A673 (cell line): ENCODE data around the gene PARD6A.
A peak's percentile ranks its signal among the peaks of the same experiment; 100 is the strongest.

Experiments
- EZH2 ChIP-seq: fragments of 200-600 bp; sonication (generic); IDR thresholded peaks from 2 replicates; pipeline ENCODE4 v1.6.1; 2017; ENCODE audit warnings: borderline replicate concordance, low read depth, mild to moderate bottlenecking, mixed read lengths, antibody characterized with exemption, low read length; ENCODE audit not compliant: poor library complexity, severe bottlenecking
- TF ChIP-seq, protein P1 (sequence below): fragments of 300-800, 200-600 bp; sonication (generic); conservative IDR thresholded peaks from 2 replicates; pipeline ENCODE4 v1.5.1; 2017; ENCODE audit warnings: low read depth, mild to moderate bottlenecking, antibody characterized with exemption, low read length, moderate library complexity, mixed read lengths

DNA sequence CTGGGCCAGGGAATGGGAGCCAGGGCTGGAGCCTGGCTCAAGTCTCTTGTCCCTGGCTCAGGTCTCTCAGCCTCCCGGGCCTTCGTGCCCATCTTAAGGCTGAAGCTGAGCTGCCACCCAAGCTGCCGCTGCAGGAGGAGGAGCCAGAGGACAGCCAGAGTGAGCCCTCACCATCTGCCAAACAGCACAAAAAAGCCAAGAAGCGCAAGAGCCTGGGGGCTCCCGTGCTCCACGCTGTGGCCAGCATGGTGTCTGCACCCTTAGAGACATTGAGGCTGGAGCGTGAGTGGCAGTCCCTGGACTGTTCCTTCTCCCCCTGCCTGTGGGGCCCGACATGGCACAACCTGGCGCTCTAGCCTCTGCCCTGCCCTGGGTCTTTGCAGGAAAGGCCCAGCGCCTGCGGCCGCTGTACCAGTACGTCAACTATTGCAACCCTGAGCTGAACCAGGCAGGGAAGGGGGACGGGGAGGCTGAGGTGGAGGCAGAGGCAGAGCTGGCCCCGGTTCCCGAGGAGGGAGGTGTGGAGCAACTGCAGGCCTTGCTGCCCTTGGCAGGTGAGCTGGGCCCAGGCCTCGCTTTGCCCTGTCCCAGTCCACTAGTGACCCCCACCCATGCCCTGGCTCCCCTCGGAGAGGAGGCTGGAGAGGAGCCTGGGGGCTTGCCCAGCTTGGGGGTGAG lies 7.2 kb downstream of the PARD6A start:
- TF ChIP-seq, protein P1, sequence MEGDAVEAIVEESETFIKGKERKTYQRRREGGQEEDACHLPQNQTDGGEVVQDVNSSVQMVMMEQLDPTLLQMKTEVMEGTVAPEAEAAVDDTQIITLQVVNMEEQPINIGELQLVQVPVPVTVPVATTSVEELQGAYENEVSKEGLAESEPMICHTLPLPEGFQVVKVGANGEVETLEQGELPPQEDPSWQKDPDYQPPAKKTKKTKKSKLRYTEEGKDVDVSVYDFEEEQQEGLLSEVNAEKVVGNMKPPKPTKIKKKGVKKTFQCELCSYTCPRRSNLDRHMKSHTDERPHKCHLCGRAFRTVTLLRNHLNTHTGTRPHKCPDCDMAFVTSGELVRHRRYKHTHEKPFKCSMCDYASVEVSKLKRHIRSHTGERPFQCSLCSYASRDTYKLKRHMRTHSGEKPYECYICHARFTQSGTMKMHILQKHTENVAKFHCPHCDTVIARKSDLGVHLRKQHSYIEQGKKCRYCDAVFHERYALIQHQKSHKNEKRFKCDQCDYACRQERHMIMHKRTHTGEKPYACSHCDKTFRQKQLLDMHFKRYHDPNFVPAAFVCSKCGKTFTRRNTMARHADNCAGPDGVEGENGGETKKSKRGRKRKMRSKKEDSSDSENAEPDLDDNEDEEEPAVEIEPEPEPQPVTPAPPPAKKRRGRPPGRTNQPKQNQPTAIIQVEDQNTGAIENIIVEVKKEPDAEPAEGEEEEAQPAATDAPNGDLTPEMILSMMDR, result peak; percentile 85
- no peak for TF ChIP-seq EZH2
